Naive thymus-derived CD8-positive, alpha-beta T cell (primary cell): ENCODE results near the gene RBMS3. TPM values are rescaled to one million over a fixed set of nuclear protein-coding genes. Genes with fewer than 3 reads are reported as not detected.
"Not testable (repeated sequence)": the region's sequence is repeated elsewhere in the genome, so short reads cannot be mapped to it uniquely, and the experiment has no call there.

Source experiments
- ATAC-seq, 2 donors: fragments of 150-1000 bp; cut with Tn5 transposase in 1 of 2; sonication (Bioruptor Pico), chemical (Tn5 transposase) in 1 of 2; 1 replicate in 1 of 2; 2 replicates in 1 of 2; pipeline ENCODE4 v1.10.0; 2021; ENCODE audit warnings: mild to moderate bottlenecking in 2 of 2, moderate library complexity in 2 of 2
- POLR2A ChIA-PET: fragments of 350-600 bp; sonication (Branson Sonifier 250); formaldehyde crosslinking; loops from one replicate; lab custom pipeline; 2021; ENCODE audit warnings: antibody characterized with exemption; lab: Charles Lee
- DNase-seq, 10 donors: peaks; one replicate each; pipeline versions ENCODE4 v3.0.0 to v3.0.0-alpha.2; 2020 to 2022
- H3K27ac Mint-ChIP-seq, 10 donors: one replicate each; pipeline ENCODE4 v1.8.0; 2020 to 2022; ENCODE audit warnings: mild to moderate bottlenecking in 10 of 10, mixed read lengths in 10 of 10, moderate library complexity in 4 of 10, inconsistent platforms in 1 of 10
- H3K27me3 Mint-ChIP-seq, 5 donors: one replicate each; pipeline ENCODE4 v1.8.0; 2021 to 2022; ENCODE audit warnings: mixed read lengths in 5 of 5
- H3K36me3 Mint-ChIP-seq, 3 donors: one replicate each; pipeline ENCODE4 v1.8.0; 2020 to 2022; ENCODE audit warnings: mixed read lengths in 3 of 3, mild to moderate bottlenecking in 2 of 3, inconsistent platforms in 1 of 3
- H3K4me1 Mint-ChIP-seq, 4 donors: one replicate each; pipeline ENCODE4 v1.8.0; 2021 to 2022; ENCODE audit warnings: mixed read lengths in 4 of 4
- H3K4me3 Mint-ChIP-seq, 10 donors: one replicate each; pipeline ENCODE4 v1.8.0; 2020 to 2022; ENCODE audit warnings: mild to moderate bottlenecking in 10 of 10, mixed read lengths in 10 of 10, moderate library complexity in 6 of 10, inconsistent platforms in 1 of 10
- H3K9me3 Mint-ChIP-seq, 9 donors: one replicate each; pipeline ENCODE4 v1.8.0; 2020 to 2022; ENCODE audit warnings: mixed read lengths in 9 of 9, mild to moderate bottlenecking in 3 of 9, inconsistent platforms in 1 of 9, moderate library complexity in 1 of 9
- polyA plus RNA-seq, 3 donors: library from polyadenylated mRNA; unstranded; fragments of 300-500 nt; fragmentation: Illumina TruSeq; gene quantifications; one replicate each; pipeline ENCODE4 v1.2.3, GENCODE V29; 2021
- total RNA-seq, 8 experiments: library from RNA in 2 of 8; stranded (reverse) in 2 of 8; gene quantifications; one replicate each; pipeline ENCODE4 v1.2.3 and lab custom pipeline; 2021 to 2026

RBMS3 gene
- total and polyA plus RNA-seq, 5 experiments from 2014 or later: not detected

- H3K4me3 Mint-ChIP-seq: no peak overlapping the region
- DNase-seq (no peak), ATAC-seq (no peak)
- H3K27ac Mint-ChIP-seq: no peak overlapping the region
- peaks cover 0 to 2% (median 0%) of the 10 kb centered on the region in 3 donors for H3K36me3 Mint-ChIP-seq
- peaks cover 0 to 5% (median 1%) of the 10 kb centered on the region in 4 donors for H3K4me1 Mint-ChIP-seq
- no peaks in the 10 kb centered on the region for H3K9me3 Mint-ChIP-seq
- POLR2A ChIA-PET: no interaction called here
- peaks cover 0 to 3% (median 0%) of the 10 kb centered on the region in 5 donors for H3K27me3 Mint-ChIP-seq
Measured at GRCh38 chr3:30011237-30011803, 730.4 kb downstream of the RBMS3 start.

- Mint-ChIP-seq H3K4me3 (no peak overlapping the region), H3K9me3 (no peaks in the 10 kb centered on the region), H3K27me3 (peaks cover 0 to 4% (median 0%) of the 10 kb centered on the region in 5 donors), H3K36me3 (peaks cover 0 to 2% (median 0%) of the 10 kb centered on the region in 3 donors), H3K27ac (no peak overlapping the region), H3K4me1 (peaks cover 0 to 5% (median 1%) of the 10 kb centered on the region in 4 donors)
- POLR2A ChIA-PET: no interaction called here
- peak in 9 of 10 donors; percentile 11 to 67 (median 26) for DNase-seq
- no peak for ATAC-seq
Measured at GRCh38 chr3:30012941-30013543, 732.2 kb downstream of the RBMS3 start.

- H3K4me1 Mint-ChIP-seq: peaks cover 0 to 5% (median 1%) of the 10 kb centered on the region in 4 donors
- peaks cover 7 to 22% (median 12%) of the 10 kb centered on the region in 5 donors for H3K27me3 Mint-ChIP-seq
- H3K27ac Mint-ChIP-seq: no peak overlapping the region
- no peak for DNase-seq
- ATAC-seq: no peak
- POLR2A ChIA-PET: no interaction called here
- H3K4me3 Mint-ChIP-seq: no peak overlapping the region
- H3K9me3 Mint-ChIP-seq: no peaks in the 10 kb centered on the region
- H3K36me3 Mint-ChIP-seq: no peaks in the 10 kb centered on the region
Measured at GRCh38 chr3:30017901-30018300, 737.0 kb downstream of the RBMS3 start.

- peak overlapping the region in 1 of 10 donors; percentile 22 for H3K27ac Mint-ChIP-seq
- H3K27me3 Mint-ChIP-seq: peaks cover 11 to 29% (median 13%) of the 10 kb centered on the region in 5 donors
- H3K4me3 Mint-ChIP-seq: no peak overlapping the region
- H3K9me3 Mint-ChIP-seq: no peaks in the 10 kb centered on the region
- no peak for DNase-seq
- H3K36me3 Mint-ChIP-seq: no peaks in the 10 kb centered on the region
- H3K4me1 Mint-ChIP-seq: no peaks in the 10 kb centered on the region
- ATAC-seq: no peak
- POLR2A ChIA-PET: no interaction called here
Measured at GRCh38 chr3:30020380-30020779, 739.5 kb downstream of the RBMS3 start.

GRCh38 chr3:30024466-30024865 is 743.6 kb downstream of the RBMS3 start:
- H3K27me3 Mint-ChIP-seq: peaks cover 11 to 25% (median 17%) of the 10 kb centered on the region in 5 donors

GRCh38 chr3:30026851-30027250 is 746.0 kb downstream of the RBMS3 start:
- H3K9me3 Mint-ChIP-seq: no peaks in the 10 kb centered on the region
- H3K27ac Mint-ChIP-seq: no peak overlapping the region

More at GRCh38 chr3:30024466-30024865, 743.6 kb downstream of the RBMS3 start:
- Mint-ChIP-seq H3K36me3 (no peaks in the 10 kb centered on the region), H3K27ac (no peak overlapping the region), H3K4me1 (no peaks in the 10 kb centered on the region), H3K9me3 (no peaks in the 10 kb centered on the region), H3K4me3 (no peak overlapping the region)
- ATAC-seq (no peak), DNase-seq (no peak)
- POLR2A ChIA-PET: no interaction called here

GRCh38 chr3:30034246-30034991 is 753.5 kb downstream of the RBMS3 start:
- no peak overlapping the region for H3K4me3 Mint-ChIP-seq
- no peak for DNase-seq
- no peak for ATAC-seq
- POLR2A ChIA-PET: no interaction called here
- peaks cover 0 to 2% (median 0%) of the 10 kb centered on the region in 4 donors for H3K4me1 Mint-ChIP-seq
- H3K27me3 Mint-ChIP-seq: peaks cover 7 to 16% (median 12%) of the 10 kb centered on the region in 5 donors
- H3K36me3 Mint-ChIP-seq: no peaks in the 10 kb centered on the region
- no peaks in the 10 kb centered on the region for H3K9me3 Mint-ChIP-seq
- peak overlapping the region in 1 of 10 donors; percentile 76 for H3K27ac Mint-ChIP-seq

More at GRCh38 chr3:30026851-30027250, 746.0 kb downstream of the RBMS3 start:
- no peak for ATAC-seq
- no peaks in the 10 kb centered on the region for H3K36me3 Mint-ChIP-seq
- peaks cover 9 to 20% (median 10%) of the 10 kb centered on the region in 5 donors for H3K27me3 Mint-ChIP-seq
- POLR2A ChIA-PET: no interaction called here
- H3K4me1 Mint-ChIP-seq: no peaks in the 10 kb centered on the region
- DNase-seq: no peak
- H3K4me3 Mint-ChIP-seq: no peak overlapping the region

- Mint-ChIP-seq H3K27ac (no peak overlapping the region), H3K9me3 (no peaks in the 10 kb centered on the region), H3K4me1 (peaks cover 0 to 4% (median under 1%) of the 10 kb centered on the region in 4 donors), H3K4me3 (no peak overlapping the region), H3K27me3 (peaks cover 7 to 26% (median 23%) of the 10 kb centered on the region in 5 donors), H3K36me3 (no peaks in the 10 kb centered on the region)
- DNase-seq (no peak), ATAC-seq (no peak)
- POLR2A ChIA-PET: no interaction called here
Measured at GRCh38 chr3:30035935-30036567, 755.2 kb downstream of the RBMS3 start.

GRCh38 chr3:30040126-30040525 is 759.3 kb downstream of the RBMS3 start:
- Mint-ChIP-seq H3K36me3 (no peaks in the 10 kb centered on the region), H3K27ac (peak overlapping the region in 1 of 10 donors; percentile 10), H3K4me3 (no peak overlapping the region), H3K27me3 (peaks cover 6 to 29% (median 24%) of the 10 kb centered on the region in 5 donors), H3K9me3 (no peaks in the 10 kb centered on the region), H3K4me1 (peaks cover 0 to 5% (median 1%) of the 10 kb centered on the region in 4 donors)
- POLR2A ChIA-PET: interaction anchor here (0.6 to 0.7 kb wide), 2 partner anchors 478 to 1254 kb away, joined by 3 to 4 read pairs; no protein-coding TSS in a partner anchor
- no peak for ATAC-seq
- no peak for DNase-seq

GRCh38 chr3:30041481-30041880 is 760.6 kb downstream of the RBMS3 start:
- DNase-seq, H3K36me3 Mint-ChIP-seq, POLR2A ChIA-PET, H3K4me3 Mint-ChIP-seq, H3K9me3 Mint-ChIP-seq, H3K4me1 Mint-ChIP-seq, ATAC-seq, H3K27ac Mint-ChIP-seq: not testable (repeated sequence)
- peaks cover 6 to 29% (median 17%) of the 10 kb centered on the region in 5 donors for H3K27me3 Mint-ChIP-seq

- POLR2A ChIA-PET: interaction anchor here (0.7 kb wide), 1 partner anchor 709 kb away, joined by 4 read pairs; no protein-coding TSS in a partner anchor
- no peak overlapping the region for H3K27ac Mint-ChIP-seq
- H3K4me3 Mint-ChIP-seq: no peak overlapping the region
- peaks cover 4 to 29% (median 13%) of the 10 kb centered on the region in 5 donors for H3K27me3 Mint-ChIP-seq
- ATAC-seq (peak; percentile 70 to 73), DNase-seq (peak; percentile 33 to 80 (median 62))
- H3K36me3 Mint-ChIP-seq: no peaks in the 10 kb centered on the region
- peaks cover 0 to 5% (median 1%) of the 10 kb centered on the region in 4 donors for H3K4me1 Mint-ChIP-seq
- no peaks in the 10 kb centered on the region for H3K9me3 Mint-ChIP-seq
Measured at GRCh38 chr3:30042274-30042859, 761.5 kb downstream of the RBMS3 start.
